ENCODE results near the gene WDR90. TPM values are rescaled to one million over a fixed set of nuclear protein-coding genes. Genes with fewer than 3 reads are reported as not detected.

Gene WDR90
- total and polyA plus RNA-seq, 2 experiments from 2014 or later, result 25.9 to 42.2 TPM

DNA sequence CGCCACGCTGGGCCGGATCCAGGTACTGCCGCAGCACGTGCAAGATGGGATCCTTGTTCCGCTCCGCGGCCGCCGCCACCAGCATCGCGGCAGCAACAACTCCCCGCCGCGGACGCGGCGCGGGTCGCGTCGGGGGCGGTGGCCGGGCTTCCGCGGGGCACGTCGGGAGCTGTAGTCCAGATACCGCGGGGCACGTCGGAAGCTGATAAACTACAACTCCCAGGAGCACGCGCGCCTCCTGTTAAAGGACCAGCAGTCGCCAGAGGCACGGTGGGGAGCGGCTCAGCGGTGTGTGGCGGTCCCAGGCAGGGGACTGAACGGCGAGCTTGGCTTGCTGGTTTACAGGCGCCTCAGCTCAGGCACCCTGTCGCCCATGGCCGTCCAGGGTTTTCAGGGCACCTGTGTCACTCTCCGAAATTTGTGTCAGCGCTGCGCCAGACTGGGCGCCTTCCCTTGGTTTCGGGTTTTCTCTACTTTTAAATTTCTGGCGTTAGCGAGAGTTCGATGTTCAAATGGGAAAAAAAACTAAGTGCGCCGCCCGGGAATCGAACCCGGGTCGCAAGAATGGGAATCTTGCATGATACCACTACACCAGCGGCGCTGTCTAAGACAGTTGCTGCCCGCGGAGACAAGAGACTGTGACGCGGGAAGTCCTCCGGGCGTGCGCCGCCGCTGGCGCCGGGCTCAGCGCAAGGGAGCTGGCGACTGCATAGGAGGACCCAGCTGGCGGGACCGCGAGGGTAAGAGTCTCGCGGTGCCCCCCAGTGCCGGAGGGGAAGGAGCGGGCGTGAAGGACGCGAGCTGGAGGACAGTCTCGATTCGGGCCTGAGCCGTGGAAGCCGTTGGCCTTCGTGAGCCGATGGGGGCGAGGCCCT is 12.7 kb upstream of the WDR90 start, which contains the start of gene METTL26:
Gene METTL26, minus strand, starts transcription at position 100 of the 875 bp plus-strand sequence. Its CDS starts 15 bp downstream, at position 85.
- peak within 1 kb of the TSS; percentile 97 for H3K4me2 ChIP-seq
- H3K36me3 ChIP-seq (ENCODE audit: insufficient read depth), result no peaks in the 10 kb centered on the region
- ATAC-seq (peak; percentile 75), DNase-seq (ENCODE audit: low spot score) (peak; percentile 98)
- H4K20me1 ChIP-seq (replicated peaks; ENCODE audit: insufficient read depth), result no peaks in the 10 kb centered on the region
- H3K4me1 ChIP-seq (ENCODE audit: insufficient read depth), result peaks cover 19% of the 10 kb centered on the region
- Mint-ChIP-seq H3K27ac (peak within 1 kb of the TSS; percentile 89), H3K4me3 (peak within 1 kb of the TSS; percentile 89), H3K36me3 (ENCODE audit: low read depth) (no peaks in the 10 kb centered on the region), H3K27me3 (ENCODE audit: insufficient read depth, low read depth, poor library complexity) (peaks cover 18% of the 10 kb centered on the region), H3K4me1 (peaks cover 20% of the 10 kb centered on the region), H3K9me3 (peaks cover 4% of the 10 kb centered on the region; the same call in 2 of the 3 replicates)
- peak within 1 kb of the TSS; percentile 95 for H3K4me3 ChIP-seq
- TF ChIP-seq NANOG (IDR thresholded peaks at IDR 0.05; ENCODE audit: borderline replicate concordance) (no peak), CREB1 (CRISPR knock-in tag; IDR thresholded peaks at IDR 0.05; ENCODE audit: low read depth) (peak; percentile 64; the same call in 1 of the 2 replicates), EZH2phosphoT487 (IDR thresholded peaks at IDR 0.05; ENCODE audit: unreplicated experiment) (no peak), STAT1 (IDR thresholded peaks at IDR 0.05; ENCODE audit: unreplicated experiment) (no peak), ZNF114 (CRISPR knock-in tag; IDR thresholded peaks at IDR 0.05) (no peak), EZH2 (IDR thresholded peaks at IDR 0.05; ENCODE audit: low read depth, unreplicated experiment) (no peak), ZNF331 (CRISPR knock-in tag; IDR thresholded peaks at IDR 0.05; ENCODE audit: low read depth) (no peak), JUNB (IDR thresholded peaks at IDR 0.05; ENCODE audit: unreplicated experiment) (no peak), POLR2AphosphoS5 (IDR thresholded peaks at IDR 0.05; ENCODE audit: low read depth) (peak; percentile 89)
- TF ChIP-seq, protein P1, sequence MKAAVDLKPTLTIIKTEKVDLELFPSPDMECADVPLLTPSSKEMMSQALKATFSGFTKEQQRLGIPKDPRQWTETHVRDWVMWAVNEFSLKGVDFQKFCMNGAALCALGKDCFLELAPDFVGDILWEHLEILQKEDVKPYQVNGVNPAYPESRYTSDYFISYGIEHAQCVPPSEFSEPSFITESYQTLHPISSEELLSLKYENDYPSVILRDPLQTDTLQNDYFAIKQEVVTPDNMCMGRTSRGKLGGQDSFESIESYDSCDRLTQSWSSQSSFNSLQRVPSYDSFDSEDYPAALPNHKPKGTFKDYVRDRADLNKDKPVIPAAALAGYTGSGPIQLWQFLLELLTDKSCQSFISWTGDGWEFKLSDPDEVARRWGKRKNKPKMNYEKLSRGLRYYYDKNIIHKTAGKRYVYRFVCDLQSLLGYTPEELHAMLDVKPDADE (IDR thresholded peaks at IDR 0.05), result peak; percentile 97
- TF ChIP-seq, protein P2, sequence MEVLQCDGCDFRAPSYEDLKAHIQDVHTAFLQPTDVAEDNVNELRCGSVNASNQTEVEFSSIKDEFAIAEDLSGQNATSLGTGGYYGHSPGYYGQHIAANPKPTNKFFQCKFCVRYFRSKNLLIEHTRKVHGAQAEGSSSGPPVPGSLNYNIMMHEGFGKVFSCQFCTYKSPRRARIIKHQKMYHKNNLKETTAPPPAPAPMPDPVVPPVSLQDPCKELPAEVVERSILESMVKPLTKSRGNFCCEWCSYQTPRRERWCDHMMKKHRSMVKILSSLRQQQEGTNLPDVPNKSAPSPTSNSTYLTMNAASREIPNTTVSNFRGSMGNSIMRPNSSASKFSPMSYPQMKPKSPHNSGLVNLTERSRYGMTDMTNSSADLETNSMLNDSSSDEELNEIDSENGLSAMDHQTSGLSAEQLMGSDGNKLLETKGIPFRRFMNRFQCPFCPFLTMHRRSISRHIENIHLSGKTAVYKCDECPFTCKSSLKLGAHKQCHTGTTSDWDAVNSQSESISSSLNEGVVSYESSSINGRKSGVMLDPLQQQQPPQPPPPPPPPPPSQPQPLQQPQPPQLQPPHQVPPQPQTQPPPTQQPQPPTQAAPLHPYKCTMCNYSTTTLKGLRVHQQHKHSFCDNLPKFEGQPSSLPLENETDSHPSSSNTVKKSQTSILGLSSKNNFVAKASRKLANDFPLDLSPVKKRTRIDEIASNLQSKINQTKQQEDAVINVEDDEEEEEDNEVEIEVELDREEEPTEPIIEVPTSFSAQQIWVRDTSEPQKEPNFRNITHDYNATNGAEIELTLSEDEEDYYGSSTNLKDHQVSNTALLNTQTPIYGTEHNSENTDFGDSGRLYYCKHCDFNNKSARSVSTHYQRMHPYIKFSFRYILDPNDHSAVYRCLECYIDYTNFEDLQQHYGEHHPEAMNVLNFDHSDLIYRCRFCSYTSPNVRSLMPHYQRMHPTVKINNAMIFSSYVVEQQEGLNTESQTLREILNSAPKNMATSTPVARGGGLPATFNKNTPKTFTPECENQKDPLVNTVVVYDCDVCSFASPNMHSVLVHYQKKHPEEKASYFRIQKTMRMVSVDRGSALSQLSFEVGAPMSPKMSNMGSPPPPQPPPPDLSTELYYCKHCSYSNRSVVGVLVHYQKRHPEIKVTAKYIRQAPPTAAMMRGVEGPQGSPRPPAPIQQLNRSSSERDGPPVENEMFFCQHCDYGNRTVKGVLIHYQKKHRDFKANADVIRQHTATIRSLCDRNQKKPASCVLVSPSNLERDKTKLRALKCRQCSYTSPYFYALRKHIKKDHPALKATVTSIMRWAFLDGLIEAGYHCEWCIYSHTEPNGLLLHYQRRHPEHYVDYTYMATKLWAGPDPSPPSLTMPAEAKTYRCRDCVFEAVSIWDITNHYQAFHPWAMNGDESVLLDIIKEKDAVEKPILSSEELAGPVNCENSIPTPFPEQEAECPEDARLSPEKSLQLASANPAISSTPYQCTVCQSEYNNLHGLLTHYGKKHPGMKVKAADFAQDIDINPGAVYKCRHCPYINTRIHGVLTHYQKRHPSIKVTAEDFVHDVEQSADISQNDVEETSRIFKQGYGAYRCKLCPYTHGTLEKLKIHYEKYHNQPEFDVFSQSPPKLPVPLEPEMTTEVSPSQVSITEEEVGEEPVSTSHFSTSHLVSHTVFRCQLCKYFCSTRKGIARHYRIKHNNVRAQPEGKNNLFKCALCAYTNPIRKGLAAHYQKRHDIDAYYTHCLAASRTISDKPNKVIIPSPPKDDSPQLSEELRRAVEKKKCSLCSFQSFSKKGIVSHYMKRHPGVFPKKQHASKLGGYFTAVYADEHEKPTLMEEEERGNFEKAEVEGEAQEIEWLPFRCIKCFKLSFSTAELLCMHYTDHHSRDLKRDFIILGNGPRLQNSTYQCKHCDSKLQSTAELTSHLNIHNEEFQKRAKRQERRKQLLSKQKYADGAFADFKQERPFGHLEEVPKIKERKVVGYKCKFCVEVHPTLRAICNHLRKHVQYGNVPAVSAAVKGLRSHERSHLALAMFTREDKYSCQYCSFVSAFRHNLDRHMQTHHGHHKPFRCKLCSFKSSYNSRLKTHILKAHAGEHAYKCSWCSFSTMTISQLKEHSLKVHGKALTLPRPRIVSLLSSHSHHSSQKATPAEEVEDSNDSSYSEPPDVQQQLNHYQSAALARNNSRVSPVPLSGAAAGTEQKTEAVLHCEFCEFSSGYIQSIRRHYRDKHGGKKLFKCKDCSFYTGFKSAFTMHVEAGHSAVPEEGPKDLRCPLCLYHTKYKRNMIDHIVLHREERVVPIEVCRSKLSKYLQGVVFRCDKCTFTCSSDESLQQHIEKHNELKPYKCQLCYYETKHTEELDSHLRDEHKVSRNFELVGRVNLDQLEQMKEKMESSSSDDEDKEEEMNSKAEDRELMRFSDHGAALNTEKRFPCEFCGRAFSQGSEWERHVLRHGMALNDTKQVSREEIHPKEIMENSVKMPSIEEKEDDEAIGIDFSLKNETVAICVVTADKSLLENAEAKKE (CRISPR knock-in tag; IDR thresholded peaks at IDR 0.05), result no peak
- TF ChIP-seq, protein P3, sequence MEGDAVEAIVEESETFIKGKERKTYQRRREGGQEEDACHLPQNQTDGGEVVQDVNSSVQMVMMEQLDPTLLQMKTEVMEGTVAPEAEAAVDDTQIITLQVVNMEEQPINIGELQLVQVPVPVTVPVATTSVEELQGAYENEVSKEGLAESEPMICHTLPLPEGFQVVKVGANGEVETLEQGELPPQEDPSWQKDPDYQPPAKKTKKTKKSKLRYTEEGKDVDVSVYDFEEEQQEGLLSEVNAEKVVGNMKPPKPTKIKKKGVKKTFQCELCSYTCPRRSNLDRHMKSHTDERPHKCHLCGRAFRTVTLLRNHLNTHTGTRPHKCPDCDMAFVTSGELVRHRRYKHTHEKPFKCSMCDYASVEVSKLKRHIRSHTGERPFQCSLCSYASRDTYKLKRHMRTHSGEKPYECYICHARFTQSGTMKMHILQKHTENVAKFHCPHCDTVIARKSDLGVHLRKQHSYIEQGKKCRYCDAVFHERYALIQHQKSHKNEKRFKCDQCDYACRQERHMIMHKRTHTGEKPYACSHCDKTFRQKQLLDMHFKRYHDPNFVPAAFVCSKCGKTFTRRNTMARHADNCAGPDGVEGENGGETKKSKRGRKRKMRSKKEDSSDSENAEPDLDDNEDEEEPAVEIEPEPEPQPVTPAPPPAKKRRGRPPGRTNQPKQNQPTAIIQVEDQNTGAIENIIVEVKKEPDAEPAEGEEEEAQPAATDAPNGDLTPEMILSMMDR (conservative IDR thresholded peaks at IDR 0.05; ENCODE audit: low read depth in 2 of 2), result no peak
- TF ChIP-seq, protein P4, sequence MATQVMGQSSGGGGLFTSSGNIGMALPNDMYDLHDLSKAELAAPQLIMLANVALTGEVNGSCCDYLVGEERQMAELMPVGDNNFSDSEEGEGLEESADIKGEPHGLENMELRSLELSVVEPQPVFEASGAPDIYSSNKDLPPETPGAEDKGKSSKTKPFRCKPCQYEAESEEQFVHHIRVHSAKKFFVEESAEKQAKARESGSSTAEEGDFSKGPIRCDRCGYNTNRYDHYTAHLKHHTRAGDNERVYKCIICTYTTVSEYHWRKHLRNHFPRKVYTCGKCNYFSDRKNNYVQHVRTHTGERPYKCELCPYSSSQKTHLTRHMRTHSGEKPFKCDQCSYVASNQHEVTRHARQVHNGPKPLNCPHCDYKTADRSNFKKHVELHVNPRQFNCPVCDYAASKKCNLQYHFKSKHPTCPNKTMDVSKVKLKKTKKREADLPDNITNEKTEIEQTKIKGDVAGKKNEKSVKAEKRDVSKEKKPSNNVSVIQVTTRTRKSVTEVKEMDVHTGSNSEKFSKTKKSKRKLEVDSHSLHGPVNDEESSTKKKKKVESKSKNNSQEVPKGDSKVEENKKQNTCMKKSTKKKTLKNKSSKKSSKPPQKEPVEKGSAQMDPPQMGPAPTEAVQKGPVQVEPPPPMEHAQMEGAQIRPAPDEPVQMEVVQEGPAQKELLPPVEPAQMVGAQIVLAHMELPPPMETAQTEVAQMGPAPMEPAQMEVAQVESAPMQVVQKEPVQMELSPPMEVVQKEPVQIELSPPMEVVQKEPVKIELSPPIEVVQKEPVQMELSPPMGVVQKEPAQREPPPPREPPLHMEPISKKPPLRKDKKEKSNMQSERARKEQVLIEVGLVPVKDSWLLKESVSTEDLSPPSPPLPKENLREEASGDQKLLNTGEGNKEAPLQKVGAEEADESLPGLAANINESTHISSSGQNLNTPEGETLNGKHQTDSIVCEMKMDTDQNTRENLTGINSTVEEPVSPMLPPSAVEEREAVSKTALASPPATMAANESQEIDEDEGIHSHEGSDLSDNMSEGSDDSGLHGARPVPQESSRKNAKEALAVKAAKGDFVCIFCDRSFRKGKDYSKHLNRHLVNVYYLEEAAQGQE (IDR thresholded peaks at IDR 0.05; ENCODE audit: unreplicated experiment), result no peak
- 0 out of 2 replicates have a peak, but pooled peaks cover 6% of the 10 kb centered on the region for H3F3A ChIP-seq (replicated peaks; ENCODE audit: low read depth)
- no peaks in the 10 kb centered on the region for H3K27me3 ChIP-seq (ENCODE audit: insufficient read depth)
- 0 out of 2 replicates have a peak within 1 kb of the TSS, but pooled peaks have one; percentile 20 for H3K27ac ChIP-seq (ENCODE audit: low read depth)
- H3K9me2 ChIP-seq (ENCODE audit: insufficient read depth), result no peaks in the 10 kb centered on the region
- no peaks in the 10 kb centered on the region; the same call in 1 of the 2 replicates for H3K79me2 ChIP-seq (replicated peaks; ENCODE audit: insufficient read depth)
- H2AFZ ChIP-seq, result peak within 1 kb of the TSS; percentile 81; the same call in 1 of the 2 replicates
